H9 (cell line): ENCODE results near the gene SGF29. TPM values are rescaled to one million over a fixed set of nuclear protein-coding genes. Genes with fewer than 3 reads are reported as not detected.

ENCODE experiments used
- DNase-seq: peaks from one replicate; pipeline ENCODE4 v3.0.0-alpha.2; 2017
- H2AFZ ChIP-seq: one replicate; pipeline ENCODE4 v1.6.1; 2013; ENCODE audit warnings: mild to moderate bottlenecking, low read length, control low read depth, moderate library complexity
- H2AK5ac ChIP-seq: 2 replicates; pipeline ENCODE4 v1.6.1; 2013; ENCODE audit warnings: low read length, control low read depth, mixed read lengths; ENCODE audit not compliant: insufficient read length
- H2BK120ac ChIP-seq: one replicate; pipeline ENCODE4 v1.6.1; 2013; ENCODE audit warnings: low read depth, mild to moderate bottlenecking, low read length, control low read depth, inconsistent platforms; ENCODE audit not compliant: poor library complexity, severe bottlenecking
- H2BK12ac ChIP-seq: 2 replicates; pipeline ENCODE4 v1.6.1; 2013; ENCODE audit warnings: low read length, control low read depth, mixed read lengths, low read depth; ENCODE audit not compliant: insufficient read length
- H2BK15ac ChIP-seq: 2 replicates; pipeline ENCODE4 v1.6.1; 2013; ENCODE audit warnings: low read depth, low read length, control low read depth
- H2BK20ac ChIP-seq: one replicate; pipeline ENCODE4 v1.6.1; 2013; ENCODE audit warnings: low read depth, mild to moderate bottlenecking, low read length, control low read depth, inconsistent platforms; ENCODE audit not compliant: poor library complexity, severe bottlenecking
- H2BK5ac ChIP-seq: 2 replicates; pipeline ENCODE4 v1.6.1; 2013; ENCODE audit warnings: low read length, control low read depth, mixed read lengths; ENCODE audit not compliant: insufficient read length
- H3K14ac ChIP-seq: 2 replicates; pipeline ENCODE4 v1.6.1; 2013; ENCODE audit warnings: low read length, control low read depth; ENCODE audit not compliant: insufficient read depth
- H3K18ac ChIP-seq: 2 replicates; pipeline ENCODE4 v1.6.1; 2013; ENCODE audit warnings: low read depth, mild to moderate bottlenecking, mixed read lengths, low read length, control low read depth; ENCODE audit not compliant: insufficient read length
- H3K23ac ChIP-seq: 2 replicates; pipeline ENCODE4 v1.6.1; 2013; ENCODE audit warnings: low read length, control low read depth, mixed read lengths, low read depth; ENCODE audit not compliant: insufficient read length
- H3K23me2 ChIP-seq: 2 replicates; pipeline ENCODE4 v1.6.1; 2013; ENCODE audit warnings: low read depth, mild to moderate bottlenecking, mixed read lengths, low read length, control low read depth; ENCODE audit not compliant: insufficient read length, poor library complexity, severe bottlenecking
- H3K27ac ChIP-seq: 2 replicates; pipeline ENCODE4 v1.5.1; 2013; ENCODE audit warnings: low read length, control low read depth, mixed read lengths, low read depth; ENCODE audit not compliant: insufficient read length
- H3K27me3 ChIP-seq: 2 replicates; pipeline ENCODE4 v1.6.1; 2013; ENCODE audit warnings: low read length, control low read depth, inconsistent platforms; ENCODE audit not compliant: insufficient read depth
- H3K4ac ChIP-seq: 2 replicates; pipeline ENCODE4 v1.6.1; 2013; ENCODE audit warnings: low read depth, mild to moderate bottlenecking, control low read depth, inconsistent platforms, low read length, moderate library complexity
- H3K4me1 ChIP-seq: 2 replicates; pipeline ENCODE4 v1.6.1; 2013; ENCODE audit warnings: low read length, control low read depth, inconsistent platforms; ENCODE audit not compliant: insufficient read depth
- H3K4me2 ChIP-seq: 2 replicates; pipeline ENCODE4 v1.6.1; 2013; ENCODE audit warnings: low read length, control low read depth, mixed read lengths; ENCODE audit not compliant: insufficient read length, insufficient read depth
- H3K56ac ChIP-seq: 2 replicates; pipeline ENCODE4 v1.6.1; 2013; ENCODE audit warnings: low read depth, mild to moderate bottlenecking, mixed read lengths, low read length, control low read depth; ENCODE audit not compliant: insufficient read length
- H3K79me1 ChIP-seq: 2 replicates; pipeline ENCODE4 v1.6.1; 2013; ENCODE audit warnings: low read depth, mild to moderate bottlenecking, moderate library complexity, low read length, control low read depth, inconsistent platforms; ENCODE audit not compliant: insufficient read depth, poor library complexity, severe bottlenecking
- H3K79me2 ChIP-seq: 2 replicates; pipeline ENCODE4 v1.6.1; 2013; ENCODE audit warnings: low read length, control low read depth, inconsistent platforms; ENCODE audit not compliant: insufficient read depth
- H3K9ac ChIP-seq: 2 replicates; pipeline ENCODE4 v1.6.1; 2013; ENCODE audit warnings: low read length, control low read depth, mixed read lengths; ENCODE audit not compliant: insufficient read length; ENCODE audit errors: extremely low read depth
- H3K9me3 ChIP-seq: one replicate; pipeline ENCODE4 v1.6.1; 2013; ENCODE audit warnings: low read depth, low read length, inconsistent platforms; ENCODE audit not compliant: control insufficient read depth
- H3T11ph ChIP-seq: one replicate; pipeline ENCODE4 v1.6.1; 2013; ENCODE audit warnings: mild to moderate bottlenecking, low read length, control low read depth, inconsistent platforms
- H4K20me1 ChIP-seq: one replicate; pipeline ENCODE4 v1.6.1; 2013; ENCODE audit not compliant: control insufficient read depth, insufficient read length, insufficient read depth
- H4K5ac ChIP-seq: 2 replicates; pipeline ENCODE4 v1.6.1; 2013; ENCODE audit warnings: low read depth, mild to moderate bottlenecking, mixed read lengths, low read length, control low read depth; ENCODE audit not compliant: insufficient read length
- H4K8ac ChIP-seq: replicated peaks from 2 replicates; pipeline ENCODE4 v1.6.1; 2013; ENCODE audit warnings: low read length, control low read depth, mixed read lengths, low read depth; ENCODE audit not compliant: insufficient read length
- H4K91ac ChIP-seq: 2 replicates; pipeline ENCODE4 v1.6.1; 2013; ENCODE audit warnings: low read depth, mild to moderate bottlenecking, moderate library complexity, mixed read lengths, low read length, control low read depth; ENCODE audit not compliant: insufficient read length
- H3K27ac Mint-ChIP-seq, 3 experiments: 2 replicates in 2 of 3; 3 replicates in 1 of 3; pipeline ENCODE4 v1.8.0; 2020 to 2021; ENCODE audit warnings: mixed read lengths in 3 of 3, mild to moderate bottlenecking in 1 of 3, moderate library complexity in 1 of 3
- H3K27me3 Mint-ChIP-seq: 2 replicates; pipeline ENCODE4 v1.8.0; 2021; ENCODE audit warnings: low read depth, mild to moderate bottlenecking, moderate library complexity, mixed read lengths
- H3K36me3 Mint-ChIP-seq, 3 experiments: 2 replicates in 2 of 3; 3 replicates in 1 of 3; pipeline ENCODE4 v1.8.0; 2020 to 2021; ENCODE audit warnings: low read depth in 3 of 3, mixed read lengths in 3 of 3; ENCODE audit not compliant: insufficient read depth in 1 of 3
- H3K4me1 Mint-ChIP-seq, 2 experiments: 2 replicates each; pipeline ENCODE4 v1.8.0; 2020; ENCODE audit warnings: mixed read lengths in 2 of 2
- H3K4me3 Mint-ChIP-seq, 2 experiments: 2 replicates in 1 of 2; 3 replicates in 1 of 2; pipeline ENCODE4 v1.8.0; 2020 to 2021; ENCODE audit warnings: mild to moderate bottlenecking in 2 of 2, mixed read lengths in 2 of 2, moderate library complexity in 1 of 2
- H3K9me3 Mint-ChIP-seq, 2 experiments: 2 replicates in 1 of 2; 3 replicates in 1 of 2; pipeline ENCODE4 v1.8.0; 2020; ENCODE audit warnings: mild to moderate bottlenecking in 2 of 2, mixed read lengths in 2 of 2, moderate library complexity in 1 of 2
- WGBS: extraction: QIAGEN DNeasy Blood & Tissue Kit; methylation state at CpG from one replicate; pipeline ENCODE4 v1.1.7; 2013; ENCODE audit warnings: missing lambda C conversion rate, low lambda C conversion rate, mixed read lengths; ENCODE audit not compliant: insufficient read length; ENCODE audit errors: extremely low coverage; 5-methylcytosine and 5-hydroxymethylcytosine counted together
- total RNA-seq: library from RNA; stranded (reverse); gene quantifications from 2 replicates; pipeline ENCODE4 v1.2.1, GENCODE V29; 2021
- TF ChIP-seq, protein P1 (sequence below): fragments of 200-600 bp; sonication (generic); conservative IDR thresholded peaks from 3 replicates; pipeline ENCODE4 v1.8.0; 2021; ENCODE audit warnings: antibody characterized with exemption, mild to moderate bottlenecking

Gene SGF29
- total RNA-seq, 1 experiment from 2014 or later, result 24.8 TPM

DNA sequence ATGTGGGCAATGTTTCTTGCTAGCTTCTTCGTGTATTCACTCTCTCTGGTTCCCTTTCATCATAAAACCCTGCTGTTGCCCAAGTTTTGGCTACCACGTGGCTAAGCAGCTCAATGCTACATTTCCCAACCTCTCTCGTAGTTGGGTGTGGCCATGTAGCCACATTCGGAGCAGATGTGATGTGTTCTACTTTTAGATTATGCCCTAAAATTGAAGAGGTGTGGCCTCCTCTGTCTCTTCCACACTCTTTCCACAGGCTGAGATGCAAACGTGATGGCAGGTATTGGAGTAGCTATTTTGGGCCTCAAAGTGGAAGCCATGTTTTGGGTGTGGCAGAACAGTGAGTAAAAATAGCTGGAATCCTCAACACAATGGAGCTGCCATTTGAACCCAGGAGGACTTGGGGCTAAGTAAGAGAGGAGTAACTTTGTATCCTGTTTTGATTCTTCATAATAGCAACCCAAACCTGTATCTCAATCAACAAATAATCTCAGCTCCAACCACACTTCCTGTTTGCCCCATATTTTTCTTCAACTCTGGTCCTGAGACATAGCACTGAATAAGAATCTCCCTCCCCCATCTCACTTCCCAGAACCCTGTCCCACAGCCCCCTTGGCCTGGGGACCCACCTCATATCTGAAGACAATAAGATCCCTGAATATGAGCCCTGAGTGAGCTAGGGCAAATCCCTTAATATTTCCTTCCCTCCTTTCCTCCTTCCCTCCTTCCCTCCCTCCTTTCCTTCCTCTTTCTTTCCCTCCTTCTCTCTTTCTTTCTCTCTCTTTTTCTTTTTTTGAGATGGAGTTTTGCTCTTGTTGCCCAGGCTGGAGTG, 19.0 kb upstream of the SGF29 start:
- no peak overlapping the region for H4K8ac ChIP-seq
- no peak overlapping the region for H2BK20ac ChIP-seq
- H3K4me2 ChIP-seq, result no peak overlapping the region
- H3K4ac ChIP-seq, result no peak overlapping the region
- H3K23ac ChIP-seq, result no peak overlapping the region
- H3K27ac Mint-ChIP-seq, result no peak overlapping the region
- H3K56ac ChIP-seq, result no peak overlapping the region
- no peaks in the 10 kb centered on the region for H3K79me1 ChIP-seq
- no peaks in the 10 kb centered on the region for H3K9me3 ChIP-seq
- H3K36me3 Mint-ChIP-seq, result no peaks in the 10 kb centered on the region
- no peak overlapping the region for H2AK5ac ChIP-seq
- no peak overlapping the region for H2BK5ac ChIP-seq
- no CpG with 5 or more reads among the region's 5 CpGs for WGBS
- TF ChIP-seq, protein P1, sequence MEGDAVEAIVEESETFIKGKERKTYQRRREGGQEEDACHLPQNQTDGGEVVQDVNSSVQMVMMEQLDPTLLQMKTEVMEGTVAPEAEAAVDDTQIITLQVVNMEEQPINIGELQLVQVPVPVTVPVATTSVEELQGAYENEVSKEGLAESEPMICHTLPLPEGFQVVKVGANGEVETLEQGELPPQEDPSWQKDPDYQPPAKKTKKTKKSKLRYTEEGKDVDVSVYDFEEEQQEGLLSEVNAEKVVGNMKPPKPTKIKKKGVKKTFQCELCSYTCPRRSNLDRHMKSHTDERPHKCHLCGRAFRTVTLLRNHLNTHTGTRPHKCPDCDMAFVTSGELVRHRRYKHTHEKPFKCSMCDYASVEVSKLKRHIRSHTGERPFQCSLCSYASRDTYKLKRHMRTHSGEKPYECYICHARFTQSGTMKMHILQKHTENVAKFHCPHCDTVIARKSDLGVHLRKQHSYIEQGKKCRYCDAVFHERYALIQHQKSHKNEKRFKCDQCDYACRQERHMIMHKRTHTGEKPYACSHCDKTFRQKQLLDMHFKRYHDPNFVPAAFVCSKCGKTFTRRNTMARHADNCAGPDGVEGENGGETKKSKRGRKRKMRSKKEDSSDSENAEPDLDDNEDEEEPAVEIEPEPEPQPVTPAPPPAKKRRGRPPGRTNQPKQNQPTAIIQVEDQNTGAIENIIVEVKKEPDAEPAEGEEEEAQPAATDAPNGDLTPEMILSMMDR, result no peak
- H4K5ac ChIP-seq, result no peak overlapping the region
- H2BK15ac ChIP-seq, result no peak overlapping the region
- no peaks in the 10 kb centered on the region for H3K23me2 ChIP-seq
- H3K18ac ChIP-seq, result no peak overlapping the region
- H3K14ac ChIP-seq, result no peak overlapping the region
- H3T11ph ChIP-seq, result no peak overlapping the region
- peaks cover 6 to 15% of the 10 kb centered on the region in 2 experiments; a peak in 3 of 4 replicates for H3K4me1 Mint-ChIP-seq
- H2BK120ac ChIP-seq, result no peak overlapping the region
- no peaks in the 10 kb centered on the region for H3K4me1 ChIP-seq
- no peak overlapping the region for H3K9ac ChIP-seq
- no peaks in the 10 kb centered on the region for H3K27me3 ChIP-seq
- no peak overlapping the region for H2BK12ac ChIP-seq
- H3K27me3 Mint-ChIP-seq, result peaks cover 4% of the 10 kb centered on the region
- H2AFZ ChIP-seq, result no peak overlapping the region
- H4K91ac ChIP-seq, result no peak overlapping the region
- no peak overlapping the region for H3K27ac ChIP-seq
- H3K9me3 Mint-ChIP-seq, result no peaks in the 10 kb centered on the region; a peak in 1 of 5 replicates
- no peak for DNase-seq
- no peaks in the 10 kb centered on the region for H4K20me1 ChIP-seq
- H3K79me2 ChIP-seq, result no peaks in the 10 kb centered on the region
- no peak overlapping the region for H3K4me3 Mint-ChIP-seq
